D341Med (cell line): ENCODE data around the gene C6orf89.

ENCODE experiments used
- DNase-seq: peaks from one replicate; pipeline ENCODE4 v3.0.0; 2012; ENCODE audit warnings: low spot score

C6orf89 gene

GRCh38 chr6:36969988-36970891 lies 84.5 kb downstream of the C6orf89 start:
- no peak for DNase-seq

GRCh38 chr6:36970892-36971842 lies 85.4 kb downstream of the C6orf89 start:
- no peak for DNase-seq

GRCh38 chr6:36971921-36972673 lies 86.3 kb downstream of the C6orf89 start:
- no peak for DNase-seq

DNA sequence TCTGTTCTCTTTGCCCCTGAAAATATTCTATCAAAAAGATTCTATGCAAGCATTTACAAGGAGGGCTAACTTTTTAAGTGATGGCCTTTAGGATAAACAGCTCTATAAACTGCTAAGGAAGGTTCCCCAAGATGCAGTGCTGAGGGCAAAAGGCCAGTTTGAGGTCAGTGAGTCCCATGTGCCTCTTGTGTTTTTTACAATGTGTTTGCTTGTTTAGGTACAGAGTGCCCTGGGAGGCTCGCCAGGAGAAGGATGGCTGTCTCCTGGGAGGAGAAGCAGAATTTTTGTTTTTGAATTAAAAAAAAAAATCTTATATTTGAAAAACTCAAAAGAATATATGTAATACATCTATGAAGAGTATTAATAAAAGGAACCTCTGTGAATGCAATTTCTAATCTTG lies 87.4 kb downstream of the C6orf89 start:
- DNase-seq: no peak

DNA sequence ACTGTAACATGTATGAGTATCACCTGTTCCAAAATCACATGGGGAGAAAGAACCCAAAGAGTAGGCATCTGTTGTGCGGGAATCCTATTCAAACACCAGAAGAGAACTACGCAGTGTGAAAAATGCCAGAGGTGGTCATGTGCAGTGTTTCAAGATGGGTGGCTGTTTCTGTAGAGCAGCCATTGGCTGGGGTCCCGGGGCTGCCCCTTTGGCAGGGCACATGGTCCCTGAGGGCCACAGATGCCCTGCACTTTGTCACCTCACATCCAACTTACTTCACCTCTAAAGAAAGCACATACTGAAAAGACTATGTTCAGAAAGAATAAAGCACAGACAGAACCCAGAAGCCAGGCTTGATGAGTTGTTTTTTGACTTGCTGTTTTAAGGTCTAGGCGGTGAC lies 87.9 kb downstream of the C6orf89 start:
- no peak for DNase-seq

GRCh38 chr6:36975231-36976006 lies 89.7 kb downstream of the C6orf89 start:
- no peak for DNase-seq

DNA sequence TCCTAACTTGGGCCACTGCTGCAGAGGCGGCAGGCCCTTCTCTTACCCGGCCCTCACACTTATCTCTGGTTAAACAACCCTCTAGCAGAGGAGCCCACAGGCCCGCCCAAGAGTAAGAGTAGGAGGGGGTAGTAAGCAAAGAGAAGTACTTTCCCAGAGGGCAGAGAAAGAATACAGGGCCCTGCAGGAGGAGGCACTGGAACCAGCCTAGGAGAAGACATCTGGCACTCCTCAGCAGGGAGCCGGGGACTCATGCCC lies 90.2 kb downstream of the C6orf89 start:
- DNase-seq: no peak

GRCh38 chr6:36976509-36976908 lies 90.8 kb downstream of the C6orf89 start:
- no peak for DNase-seq

- no peak for DNase-seq
These were observed 91.2 kb downstream of the C6orf89 start for GRCh38 chr6:36976931-36977330.

- DNase-seq: no peak
These were observed 91.8 kb downstream of the C6orf89 start for GRCh38 chr6:36977470-36977941.
